H9 (cell line): ENCODE measurements around the gene PACS1. TPM values are rescaled to one million over a fixed set of nuclear protein-coding genes. Genes with fewer than 3 reads are reported as not detected.

ENCODE experiments used
- DNase-seq: peaks from one replicate; pipeline ENCODE4 v3.0.0-alpha.2; 2017
- H2AFZ ChIP-seq: one replicate; pipeline ENCODE4 v1.6.1; 2013; ENCODE audit warnings: mild to moderate bottlenecking, low read length, control low read depth, moderate library complexity
- H2AK5ac ChIP-seq: 2 replicates; pipeline ENCODE4 v1.6.1; 2013; ENCODE audit warnings: low read length, control low read depth, mixed read lengths; ENCODE audit not compliant: insufficient read length
- H2BK120ac ChIP-seq: one replicate; pipeline ENCODE4 v1.6.1; 2013; ENCODE audit warnings: low read depth, mild to moderate bottlenecking, low read length, control low read depth, inconsistent platforms; ENCODE audit not compliant: poor library complexity, severe bottlenecking
- H2BK12ac ChIP-seq: 2 replicates; pipeline ENCODE4 v1.6.1; 2013; ENCODE audit warnings: low read length, control low read depth, mixed read lengths, low read depth; ENCODE audit not compliant: insufficient read length
- H2BK15ac ChIP-seq: 2 replicates; pipeline ENCODE4 v1.6.1; 2013; ENCODE audit warnings: low read depth, low read length, control low read depth
- H2BK20ac ChIP-seq: one replicate; pipeline ENCODE4 v1.6.1; 2013; ENCODE audit warnings: low read depth, mild to moderate bottlenecking, low read length, control low read depth, inconsistent platforms; ENCODE audit not compliant: poor library complexity, severe bottlenecking
- H2BK5ac ChIP-seq: 2 replicates; pipeline ENCODE4 v1.6.1; 2013; ENCODE audit warnings: low read length, control low read depth, mixed read lengths; ENCODE audit not compliant: insufficient read length
- H3K14ac ChIP-seq: 2 replicates; pipeline ENCODE4 v1.6.1; 2013; ENCODE audit warnings: low read length, control low read depth; ENCODE audit not compliant: insufficient read depth
- H3K18ac ChIP-seq: 2 replicates; pipeline ENCODE4 v1.6.1; 2013; ENCODE audit warnings: low read depth, mild to moderate bottlenecking, mixed read lengths, low read length, control low read depth; ENCODE audit not compliant: insufficient read length
- H3K23ac ChIP-seq: 2 replicates; pipeline ENCODE4 v1.6.1; 2013; ENCODE audit warnings: low read length, control low read depth, mixed read lengths, low read depth; ENCODE audit not compliant: insufficient read length
- H3K23me2 ChIP-seq: 2 replicates; pipeline ENCODE4 v1.6.1; 2013; ENCODE audit warnings: low read depth, mild to moderate bottlenecking, mixed read lengths, low read length, control low read depth; ENCODE audit not compliant: insufficient read length, poor library complexity, severe bottlenecking
- H3K27ac ChIP-seq: 2 replicates; pipeline ENCODE4 v1.5.1; 2013; ENCODE audit warnings: low read length, control low read depth, mixed read lengths, low read depth; ENCODE audit not compliant: insufficient read length
- H3K27me3 ChIP-seq: 2 replicates; pipeline ENCODE4 v1.6.1; 2013; ENCODE audit warnings: low read length, control low read depth, inconsistent platforms; ENCODE audit not compliant: insufficient read depth
- H3K4ac ChIP-seq: 2 replicates; pipeline ENCODE4 v1.6.1; 2013; ENCODE audit warnings: low read depth, mild to moderate bottlenecking, control low read depth, inconsistent platforms, low read length, moderate library complexity
- H3K4me1 ChIP-seq: 2 replicates; pipeline ENCODE4 v1.6.1; 2013; ENCODE audit warnings: low read length, control low read depth, inconsistent platforms; ENCODE audit not compliant: insufficient read depth
- H3K4me2 ChIP-seq: 2 replicates; pipeline ENCODE4 v1.6.1; 2013; ENCODE audit warnings: low read length, control low read depth, mixed read lengths; ENCODE audit not compliant: insufficient read length, insufficient read depth
- H3K56ac ChIP-seq: 2 replicates; pipeline ENCODE4 v1.6.1; 2013; ENCODE audit warnings: low read depth, mild to moderate bottlenecking, mixed read lengths, low read length, control low read depth; ENCODE audit not compliant: insufficient read length
- H3K79me1 ChIP-seq: 2 replicates; pipeline ENCODE4 v1.6.1; 2013; ENCODE audit warnings: low read depth, mild to moderate bottlenecking, moderate library complexity, low read length, control low read depth, inconsistent platforms; ENCODE audit not compliant: insufficient read depth, poor library complexity, severe bottlenecking
- H3K79me2 ChIP-seq: 2 replicates; pipeline ENCODE4 v1.6.1; 2013; ENCODE audit warnings: low read length, control low read depth, inconsistent platforms; ENCODE audit not compliant: insufficient read depth
- H3K9ac ChIP-seq: 2 replicates; pipeline ENCODE4 v1.6.1; 2013; ENCODE audit warnings: low read length, control low read depth, mixed read lengths; ENCODE audit not compliant: insufficient read length; ENCODE audit errors: extremely low read depth
- H3K9me3 ChIP-seq: one replicate; pipeline ENCODE4 v1.6.1; 2013; ENCODE audit warnings: low read depth, low read length, inconsistent platforms; ENCODE audit not compliant: control insufficient read depth
- H3T11ph ChIP-seq: one replicate; pipeline ENCODE4 v1.6.1; 2013; ENCODE audit warnings: mild to moderate bottlenecking, low read length, control low read depth, inconsistent platforms
- H4K20me1 ChIP-seq: one replicate; pipeline ENCODE4 v1.6.1; 2013; ENCODE audit not compliant: control insufficient read depth, insufficient read length, insufficient read depth
- H4K5ac ChIP-seq: 2 replicates; pipeline ENCODE4 v1.6.1; 2013; ENCODE audit warnings: low read depth, mild to moderate bottlenecking, mixed read lengths, low read length, control low read depth; ENCODE audit not compliant: insufficient read length
- H4K8ac ChIP-seq: replicated peaks from 2 replicates; pipeline ENCODE4 v1.6.1; 2013; ENCODE audit warnings: low read length, control low read depth, mixed read lengths, low read depth; ENCODE audit not compliant: insufficient read length
- H4K91ac ChIP-seq: 2 replicates; pipeline ENCODE4 v1.6.1; 2013; ENCODE audit warnings: low read depth, mild to moderate bottlenecking, moderate library complexity, mixed read lengths, low read length, control low read depth; ENCODE audit not compliant: insufficient read length
- H3K27ac Mint-ChIP-seq, 3 experiments: 2 replicates in 2 of 3; 3 replicates in 1 of 3; pipeline ENCODE4 v1.8.0; 2020 to 2021; ENCODE audit warnings: mixed read lengths in 3 of 3, mild to moderate bottlenecking in 1 of 3, moderate library complexity in 1 of 3
- H3K27me3 Mint-ChIP-seq: 2 replicates; pipeline ENCODE4 v1.8.0; 2021; ENCODE audit warnings: low read depth, mild to moderate bottlenecking, moderate library complexity, mixed read lengths
- H3K36me3 Mint-ChIP-seq, 3 experiments: 2 replicates in 2 of 3; 3 replicates in 1 of 3; pipeline ENCODE4 v1.8.0; 2020 to 2021; ENCODE audit warnings: low read depth in 3 of 3, mixed read lengths in 3 of 3; ENCODE audit not compliant: insufficient read depth in 1 of 3
- H3K4me1 Mint-ChIP-seq, 2 experiments: 2 replicates each; pipeline ENCODE4 v1.8.0; 2020; ENCODE audit warnings: mixed read lengths in 2 of 2
- H3K4me3 Mint-ChIP-seq, 2 experiments: 2 replicates in 1 of 2; 3 replicates in 1 of 2; pipeline ENCODE4 v1.8.0; 2020 to 2021; ENCODE audit warnings: mild to moderate bottlenecking in 2 of 2, mixed read lengths in 2 of 2, moderate library complexity in 1 of 2
- H3K9me3 Mint-ChIP-seq, 2 experiments: 2 replicates in 1 of 2; 3 replicates in 1 of 2; pipeline ENCODE4 v1.8.0; 2020; ENCODE audit warnings: mild to moderate bottlenecking in 2 of 2, mixed read lengths in 2 of 2, moderate library complexity in 1 of 2
- WGBS: extraction: QIAGEN DNeasy Blood & Tissue Kit; methylation state at CpG from one replicate; pipeline ENCODE4 v1.1.7; 2013; ENCODE audit warnings: missing lambda C conversion rate, low lambda C conversion rate, mixed read lengths; ENCODE audit not compliant: insufficient read length; ENCODE audit errors: extremely low coverage; 5-methylcytosine and 5-hydroxymethylcytosine counted together
- total RNA-seq: library from RNA; stranded (reverse); gene quantifications from 2 replicates; pipeline ENCODE4 v1.2.1, GENCODE V29; 2021
- TF ChIP-seq, protein P1 (sequence below): fragments of 200-600 bp; sonication (generic); conservative IDR thresholded peaks from 3 replicates; pipeline ENCODE4 v1.8.0; 2021; ENCODE audit warnings: antibody characterized with exemption, mild to moderate bottlenecking

Gene PACS1
- total RNA-seq, 1 experiment from 2014 or later = 35.5 TPM

DNA sequence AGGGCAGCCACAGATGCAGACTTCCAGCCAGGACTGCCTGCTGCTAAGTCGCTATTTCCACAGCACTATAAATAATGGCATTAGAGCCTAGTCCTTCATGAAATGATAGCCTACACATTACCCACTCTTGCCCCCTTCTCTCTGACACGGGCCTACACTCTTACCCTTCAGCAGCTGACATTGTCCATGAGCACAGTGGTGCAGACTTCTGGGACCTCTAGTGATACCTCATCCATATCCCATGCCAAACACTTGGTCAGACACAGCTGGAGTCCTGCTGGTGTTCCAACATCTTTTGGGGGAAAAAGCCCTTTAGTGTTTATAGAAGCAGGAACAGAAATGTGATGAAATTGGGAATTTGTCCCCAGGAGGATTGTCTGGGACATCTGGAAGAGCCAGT lies 155.0 kb downstream of the PACS1 start:
- TF ChIP-seq, protein P1, sequence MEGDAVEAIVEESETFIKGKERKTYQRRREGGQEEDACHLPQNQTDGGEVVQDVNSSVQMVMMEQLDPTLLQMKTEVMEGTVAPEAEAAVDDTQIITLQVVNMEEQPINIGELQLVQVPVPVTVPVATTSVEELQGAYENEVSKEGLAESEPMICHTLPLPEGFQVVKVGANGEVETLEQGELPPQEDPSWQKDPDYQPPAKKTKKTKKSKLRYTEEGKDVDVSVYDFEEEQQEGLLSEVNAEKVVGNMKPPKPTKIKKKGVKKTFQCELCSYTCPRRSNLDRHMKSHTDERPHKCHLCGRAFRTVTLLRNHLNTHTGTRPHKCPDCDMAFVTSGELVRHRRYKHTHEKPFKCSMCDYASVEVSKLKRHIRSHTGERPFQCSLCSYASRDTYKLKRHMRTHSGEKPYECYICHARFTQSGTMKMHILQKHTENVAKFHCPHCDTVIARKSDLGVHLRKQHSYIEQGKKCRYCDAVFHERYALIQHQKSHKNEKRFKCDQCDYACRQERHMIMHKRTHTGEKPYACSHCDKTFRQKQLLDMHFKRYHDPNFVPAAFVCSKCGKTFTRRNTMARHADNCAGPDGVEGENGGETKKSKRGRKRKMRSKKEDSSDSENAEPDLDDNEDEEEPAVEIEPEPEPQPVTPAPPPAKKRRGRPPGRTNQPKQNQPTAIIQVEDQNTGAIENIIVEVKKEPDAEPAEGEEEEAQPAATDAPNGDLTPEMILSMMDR = no peak
- Histone ChIP-seq H4K20me1 (no peaks in the 10 kb centered on the region), H3K27me3 (no peaks in the 10 kb centered on the region), H3K56ac (no peak overlapping the region), H2BK15ac (no peak overlapping the region), H3K9ac (no peak overlapping the region), H3K4ac (no peak overlapping the region), H3K79me1 (no peaks in the 10 kb centered on the region), H4K5ac (no peak overlapping the region), H2BK12ac (no peak overlapping the region), H4K8ac (no peak overlapping the region), H2BK120ac (no peak overlapping the region), H2AFZ (no peak overlapping the region), H3K18ac (no peak overlapping the region), H3K4me1 (no peaks in the 10 kb centered on the region), H3K79me2 (no peaks in the 10 kb centered on the region), H3K14ac (no peak overlapping the region), H3T11ph (no peak overlapping the region), H3K23ac (no peak overlapping the region), H3K23me2 (no peaks in the 10 kb centered on the region), H2BK20ac (no peak overlapping the region), H2AK5ac (no peak overlapping the region), H4K91ac (no peak overlapping the region), H3K4me2 (no peak overlapping the region), H2BK5ac (no peak overlapping the region), H3K9me3 (no peaks in the 10 kb centered on the region), H3K27ac (no peak overlapping the region)
- DNase-seq = no peak
- Mint-ChIP-seq H3K27me3 (no peaks in the 10 kb centered on the region), H3K36me3 (peaks cover 1 to 15% (median 10%) of the 10 kb centered on the region in 3 experiments; a peak in 4 of 7 replicates), H3K4me3 (no peak overlapping the region), H3K9me3 (no peaks in the 10 kb centered on the region; a peak in 1 of 5 replicates), H3K4me1 (peaks cover 19 to 20% of the 10 kb centered on the region in 2 experiments), H3K27ac (no peak overlapping the region)
- no CpG with 5 or more reads among the region's 2 CpGs for WGBS
